Stomach (tissue), 9 donors: Measurements from ENCODE around the gene CYTIP. TPM values are rescaled to one million over a fixed set of nuclear protein-coding genes. Genes with fewer than 3 reads are reported as not detected.
A peak's percentile ranks its signal among the peaks of the same experiment; 100 is the strongest.

Experiments
- DNase-seq, 2 donors: peaks; one replicate each; pipeline versions ENCODE4 v3.0.0 to v3.0.0-alpha.2; 2013 to 2019
- H3K27ac ChIP-seq, 5 donors: fragments of 200-600 bp in 4 of 5; sonication (generic) in 4 of 5; one replicate each; pipeline ENCODE4 v1.5.1; 2013 to 2019; ENCODE audit warnings: mild to moderate bottlenecking in 1 of 5, moderate library complexity in 1 of 5
- H3K27me3 ChIP-seq, 3 donors: fragments of 200-600 bp; sonication (generic); one replicate each; pipeline ENCODE4 v1.5.1; 2017 to 2019; ENCODE audit warnings: mixed run types in 1 of 3
- H3K36me3 ChIP-seq, 4 donors: fragments of 200-600 bp; sonication (generic); 1 replicate in 3 of 4; 2 replicates in 1 of 4; pipeline ENCODE4 v1.5.1; 2016 to 2019
- H3K4me1 ChIP-seq, 4 donors: fragments of 200-600 bp; sonication (generic); one replicate each; pipeline ENCODE4 v1.5.1; 2016 to 2019
- H3K4me3 ChIP-seq, 4 donors: fragments of 200-600 bp; sonication (generic) in 3 of 4; one replicate each; pipeline ENCODE4 v1.5.1; 2016 to 2019; ENCODE audit warnings: mild to moderate bottlenecking in 1 of 4
- H3K9me3 ChIP-seq, 4 donors: fragments of 200-600 bp; sonication (generic); one replicate each; pipeline ENCODE4 v1.5.1; 2016 to 2019
- CTCF ChIP-seq, 7 experiments: fragments of 450-650 bp in 4 of 7; fragments of 200-600 bp in 3 of 7; sonication (generic) in 3 of 7; IDR thresholded peaks; one replicate each; pipeline ENCODE4 v1.5.1; 2016 to 2019; ENCODE audit warnings: antibody characterized with exemption in 7 of 7, control low read depth in 2 of 7, mild to moderate bottlenecking in 1 of 7
- EP300 ChIP-seq: sonication (generic); formaldehyde crosslinking; IDR thresholded peaks from one replicate; pipeline ENCODE4 v1.6.1; 2017; ENCODE audit warnings: antibody characterized with exemption
- POLR2A ChIP-seq, 4 donors: fragments of 450-650 bp; IDR thresholded peaks; one replicate each; pipeline ENCODE4 v1.6.1; 2016; ENCODE audit warnings: antibody characterized with exemption in 4 of 4, control low read depth in 2 of 4, mild to moderate bottlenecking in 1 of 4, moderate library complexity in 1 of 4
- POLR2AphosphoS5 ChIP-seq, 3 donors: sonication (generic); formaldehyde crosslinking; IDR thresholded peaks; one replicate each; pipeline ENCODE4 v1.6.1; 2016; ENCODE audit warnings: antibody characterized with exemption in 3 of 3
- WGBS, 5 donors: extraction: QIAGEN DNeasy Blood & Tissue Kit in 3 of 5; methylation state at CpG; one replicate each; pipeline versions ENCODE4 v1.1.5 to v1.1.7; 2013 to 2018; 5-methylcytosine and 5-hydroxymethylcytosine counted together
- intact Hi-C: fragments of 100-400 bp; cut with DNase I; formaldehyde crosslinking; loops from one replicate; pipeline ENCODE4 v1.15.1; 2023; ENCODE audit warnings: low total_unique reads
- polyA plus RNA-seq, 3 donors: library from polyadenylated mRNA; stranded (reverse); fragments of 200-250 nt; gene quantifications; one replicate each; pipeline ENCODE4 v1.2.3, GENCODE V29; 2013
- total RNA-seq, 5 donors: library from RNA; depleted of rRNA; stranded (reverse); fragments of >200 nt; gene quantifications; one replicate each; pipeline versions ENCODE4 v1.1.0 to v1.2.3, GENCODE V29; 2014 to 2016
- donor health status: healthy with polysubstance abuse.
- donor health status: Bipolar disorder and iron deficiency.
- donor health status: healthy.

CYTIP gene
- total and polyA plus RNA-seq, 8 donors, result 5.3 to 30.7 (median 17.4) TPM; not detected in 1

DNA sequence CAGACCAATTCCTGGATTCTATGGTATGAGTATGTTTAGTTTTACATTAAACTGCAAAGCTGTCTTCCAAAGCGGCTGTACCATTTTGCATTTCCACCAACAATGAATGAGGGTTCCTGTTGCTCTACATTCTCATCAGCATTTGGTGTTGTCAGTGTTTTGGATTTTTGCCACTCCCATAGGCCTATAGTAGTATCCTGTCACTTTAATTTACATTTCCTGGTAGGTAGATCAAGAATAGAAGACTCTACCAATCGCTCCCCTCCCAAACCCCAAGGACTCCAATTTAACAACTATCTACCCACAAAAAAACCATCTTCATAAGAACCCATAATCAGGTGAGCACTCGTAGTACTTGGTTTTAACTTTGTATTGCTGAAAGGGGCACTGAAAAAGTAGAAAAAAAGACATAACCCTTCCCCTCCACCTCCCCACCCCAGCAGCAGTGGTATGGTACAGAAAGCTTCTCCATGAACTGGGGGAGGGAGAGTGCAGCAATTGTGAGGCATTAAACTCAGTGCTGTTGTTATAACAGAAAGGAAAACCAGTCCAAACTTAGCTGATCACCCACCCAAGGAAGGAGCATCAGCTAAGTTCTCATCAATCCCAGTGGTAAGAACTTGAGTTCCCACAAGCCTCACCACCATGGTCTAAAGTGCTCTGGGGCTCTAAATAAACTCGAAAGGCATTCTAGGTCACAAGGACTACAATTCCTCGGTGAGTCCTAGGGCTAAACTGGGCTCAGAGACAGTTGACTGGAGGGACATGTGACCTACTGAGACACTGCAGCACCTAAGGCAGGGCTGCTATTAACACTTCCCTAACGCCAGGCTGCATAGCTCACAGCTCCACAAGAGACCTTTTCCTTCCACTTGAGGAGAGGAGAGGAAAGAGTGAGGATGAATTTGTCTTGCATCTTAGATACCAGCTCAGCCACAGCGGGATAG is 35.5 kb upstream of the CYTIP start:
- H3K9me3 ChIP-seq, result no peaks in the 10 kb centered on the region
- no peaks in the 10 kb centered on the region for H3K27me3 ChIP-seq
- H3K27ac ChIP-seq, result peak overlapping the region in 3 of 5 donors; percentile 35 to 85 (median 50)
- H3K36me3 ChIP-seq, result no peaks in the 10 kb centered on the region
- no peak overlapping the region for H3K4me3 ChIP-seq
- WGBS, 5 donors, result 83 to 94% (median 92%) methylated on average over 7 of the region's 7 CpGs
- intact Hi-C loops, result no loop called here
- TF ChIP-seq POLR2AphosphoS5 (IDR thresholded peaks at IDR 0.05), result no peak
- TF ChIP-seq EP300, result no peak
- TF ChIP-seq CTCF (IDR thresholded peaks at IDR 0.05), result no peak
- TF ChIP-seq POLR2A (IDR thresholded peaks at IDR 0.05), result no peak
- H3K4me1 ChIP-seq, result peaks cover 0 to 17% (median 10%) of the 10 kb centered on the region in 4 donors
- DNase-seq, result no peak

- intact Hi-C loops, result no loop called here
- no peaks in the 10 kb centered on the region for H3K27me3 ChIP-seq
- H3K4me3 ChIP-seq, result no peak overlapping the region
- H3K9me3 ChIP-seq, result no peaks in the 10 kb centered on the region
- no peak for DNase-seq
- H3K27ac ChIP-seq, result no peak overlapping the region
- peaks cover 0 to 17% (median 10%) of the 10 kb centered on the region in 4 donors for H3K4me1 ChIP-seq
- no peaks in the 10 kb centered on the region for H3K36me3 ChIP-seq
- TF ChIP-seq POLR2A (IDR thresholded peaks at IDR 0.05) (no peak), CTCF (IDR thresholded peaks at IDR 0.05) (no peak), EP300 (no peak), POLR2AphosphoS5 (IDR thresholded peaks at IDR 0.05) (no peak)
Measured at GRCh38 chr2:157477919-157478318, 34.0 kb upstream of the CYTIP start.

- intact Hi-C loops, result no loop called here
- TF ChIP-seq EP300 (no peak), CTCF (IDR thresholded peaks at IDR 0.05) (no peak), POLR2AphosphoS5 (IDR thresholded peaks at IDR 0.05) (no peak), POLR2A (IDR thresholded peaks at IDR 0.05) (no peak)
- Histone ChIP-seq H3K36me3 (no peaks in the 10 kb centered on the region), H3K27ac (no peak overlapping the region), H3K27me3 (no peaks in the 10 kb centered on the region), H3K4me3 (no peak overlapping the region), H3K9me3 (no peaks in the 10 kb centered on the region), H3K4me1 (peaks cover 0 to 17% (median 10%) of the 10 kb centered on the region in 4 donors)
- DNase-seq, result no peak
Measured at GRCh38 chr2:157476953-157477709, 33.2 kb upstream of the CYTIP start.

- Histone ChIP-seq H3K27me3 (no peaks in the 10 kb centered on the region), H3K36me3 (no peaks in the 10 kb centered on the region), H3K4me3 (no peak overlapping the region), H3K9me3 (no peaks in the 10 kb centered on the region), H3K27ac (no peak overlapping the region), H3K4me1 (peaks cover 0 to 22% (median 13%) of the 10 kb centered on the region in 4 donors)
- intact Hi-C loops, result no loop called here
- WGBS, 5 donors, result 91 to 95% (median 92%) methylated on average over 12 of the region's 12 CpGs
- TF ChIP-seq CTCF (IDR thresholded peaks at IDR 0.05) (no peak), EP300 (no peak), POLR2AphosphoS5 (IDR thresholded peaks at IDR 0.05) (no peak), POLR2A (IDR thresholded peaks at IDR 0.05) (no peak)
- DNase-seq, result no peak
Measured at GRCh38 chr2:157475722-157476390, 32.0 kb upstream of the CYTIP start.
